HG03097 (cell line): ENCODE measurements around the gene ANO4.
"Not testable (repeated sequence)": the region's sequence is repeated elsewhere in the genome, so short reads cannot be mapped to it uniquely, and the experiment has no call there.

Experiments used
- ATAC-seq: cut with Tn5 transposase; IDR thresholded peaks from one replicate; pipeline ENCODE4 v1.9.1; 2021; ENCODE audit not compliant: unreplicated experiment, low FRiP score

Gene ANO4

GRCh38 chr12:100984796-100985195 lies 190.2 kb downstream of the ANO4 start:
- no peak for ATAC-seq

GRCh38 chr12:100986595-100987547 lies 192.3 kb downstream of the ANO4 start:
- ATAC-seq = no peak

GRCh38 chr12:100987552-100988521 lies 193.3 kb downstream of the ANO4 start:
- peak; percentile 97 for ATAC-seq

DNA sequence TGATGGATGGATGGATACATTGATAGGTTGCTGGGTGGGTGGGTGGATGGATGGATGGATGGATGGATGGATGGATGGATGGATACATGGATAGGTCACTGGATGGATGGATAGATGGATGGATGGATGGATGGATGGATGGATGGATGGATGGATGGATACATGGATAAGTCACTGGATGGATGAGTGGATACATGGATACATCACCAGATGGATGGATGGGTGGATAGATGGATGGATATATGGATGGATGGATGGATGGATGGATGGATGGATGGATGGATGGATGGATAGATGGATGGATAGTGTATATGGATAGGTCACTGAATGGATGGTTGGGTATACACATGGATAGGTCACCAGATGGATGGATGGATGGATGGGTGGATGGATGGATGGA lies 194.9 kb downstream of the ANO4 start:
- ATAC-seq = not testable (repeated sequence)

DNA sequence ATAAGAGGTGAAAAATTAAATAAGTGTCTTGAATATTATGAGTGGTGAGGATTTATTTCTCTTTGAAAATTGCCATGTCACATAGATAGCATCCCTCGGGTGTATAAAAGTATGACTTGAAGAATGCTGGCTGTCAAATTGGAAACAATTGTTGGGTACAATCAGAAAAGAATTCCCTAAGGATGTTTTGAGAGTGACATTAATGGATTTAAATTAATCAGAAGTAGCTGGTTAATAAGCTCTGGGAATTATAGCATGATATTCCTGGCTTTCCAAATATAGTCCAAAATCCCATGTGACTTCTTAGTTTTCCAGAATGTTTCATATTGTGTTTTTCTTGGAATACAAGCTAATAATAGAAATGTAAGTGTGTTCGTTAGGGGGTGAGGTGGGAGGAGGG lies 196.5 kb downstream of the ANO4 start:
- no peak for ATAC-seq

GRCh38 chr12:100992194-100992593 lies 197.6 kb downstream of the ANO4 start:
- ATAC-seq = no peak

GRCh38 chr12:100993916-100994450 lies 199.4 kb downstream of the ANO4 start:
- no peak for ATAC-seq

- no peak for ATAC-seq
Observed at GRCh38 chr12:100995201-100995600, 200.6 kb downstream of the ANO4 start.

DNA sequence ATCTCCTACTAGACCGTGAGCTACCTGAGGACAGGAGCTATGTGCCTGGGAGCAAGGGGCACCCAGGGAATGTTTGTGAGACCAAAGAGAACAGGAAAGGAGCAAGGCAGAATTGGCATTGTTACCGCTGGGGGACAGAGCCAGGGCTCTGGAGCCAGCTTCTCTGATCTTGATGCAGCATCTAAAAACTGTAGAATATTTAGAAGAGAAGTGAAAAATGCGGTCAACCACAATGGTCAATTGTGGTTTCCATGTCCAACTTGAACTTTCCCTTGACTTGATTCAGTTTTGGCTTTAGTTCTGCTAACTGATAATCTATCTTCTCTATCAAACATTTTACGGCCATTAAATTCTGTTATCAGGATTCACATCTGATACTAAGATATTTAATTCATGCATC lies 201.2 kb downstream of the ANO4 start:
- ATAC-seq = no peak

DNA sequence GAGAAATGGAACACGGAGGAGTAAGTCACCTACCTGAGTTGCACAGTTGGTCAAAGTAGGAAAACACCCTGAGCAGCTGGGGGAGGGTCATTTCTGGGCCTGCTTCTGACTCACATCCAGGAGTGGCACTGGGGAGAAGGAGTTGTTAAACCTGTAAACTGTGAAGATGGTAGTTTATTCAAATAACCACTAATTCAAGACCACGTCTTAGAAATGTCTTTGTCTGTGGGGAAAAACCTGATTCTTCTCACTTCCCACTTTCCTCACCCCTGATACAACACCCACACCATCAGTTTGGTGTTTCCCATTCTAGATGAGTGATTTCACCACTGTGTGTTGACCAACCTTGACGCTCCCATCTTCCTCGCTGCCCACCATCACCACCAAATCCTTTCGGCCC lies 207.1 kb downstream of the ANO4 start:
- ATAC-seq = no peak

DNA sequence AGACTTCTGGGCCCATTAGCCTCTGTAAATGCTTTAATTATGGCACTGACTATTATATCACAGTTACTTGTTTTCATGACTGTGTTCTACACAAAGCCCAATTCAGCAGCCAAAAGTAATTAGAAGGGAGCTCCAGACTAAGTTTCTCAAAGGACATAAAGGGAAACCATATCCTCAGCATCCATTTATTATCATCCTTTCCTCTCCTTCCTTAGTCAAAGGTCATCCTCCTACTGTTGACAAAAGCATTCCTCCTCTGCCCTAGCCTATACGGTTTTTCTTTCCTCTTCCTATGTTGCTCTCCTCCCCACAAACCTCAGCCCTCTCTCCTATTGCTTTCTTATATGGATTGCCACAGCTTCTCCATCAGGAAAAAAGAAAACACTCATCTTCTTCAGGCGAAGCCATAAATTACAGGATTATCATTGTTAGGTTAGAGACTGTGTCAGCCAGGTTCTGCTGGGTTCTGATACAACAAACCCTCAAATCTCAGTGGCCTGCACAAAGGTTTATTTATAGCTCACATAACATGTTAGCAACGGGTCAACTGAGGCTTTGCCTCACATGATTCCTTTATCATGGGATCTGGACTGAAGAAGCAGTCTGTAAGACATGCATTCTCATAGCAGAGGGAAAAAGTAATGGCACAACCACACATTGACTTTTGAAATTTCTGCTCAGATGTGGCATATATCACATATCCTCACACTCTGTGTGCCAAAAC lies 208.3 kb downstream of the ANO4 start:
- no peak for ATAC-seq

DNA sequence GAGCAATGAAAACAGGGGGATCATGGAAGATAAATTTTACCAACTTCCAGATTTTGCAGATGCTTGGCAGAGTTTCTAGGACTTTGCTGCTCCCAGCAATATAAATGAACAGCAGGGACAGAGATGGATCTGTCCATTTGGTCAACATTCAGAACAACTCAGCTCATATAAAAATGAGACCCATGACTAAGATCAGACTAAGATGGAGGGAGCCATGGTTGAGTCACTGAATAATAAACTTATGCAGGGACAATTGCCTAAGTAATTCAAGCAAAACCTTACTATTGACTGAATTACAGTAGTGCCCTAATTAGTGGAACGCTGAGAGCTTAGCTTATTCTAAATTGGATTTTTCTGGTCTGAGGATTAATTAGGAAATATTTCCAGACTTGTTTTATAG lies 210.3 kb downstream of the ANO4 start:
- no peak for ATAC-seq

- ATAC-seq = no peak
Observed at GRCh38 chr12:101009274-101009673, 214.7 kb downstream of the ANO4 start.

DNA sequence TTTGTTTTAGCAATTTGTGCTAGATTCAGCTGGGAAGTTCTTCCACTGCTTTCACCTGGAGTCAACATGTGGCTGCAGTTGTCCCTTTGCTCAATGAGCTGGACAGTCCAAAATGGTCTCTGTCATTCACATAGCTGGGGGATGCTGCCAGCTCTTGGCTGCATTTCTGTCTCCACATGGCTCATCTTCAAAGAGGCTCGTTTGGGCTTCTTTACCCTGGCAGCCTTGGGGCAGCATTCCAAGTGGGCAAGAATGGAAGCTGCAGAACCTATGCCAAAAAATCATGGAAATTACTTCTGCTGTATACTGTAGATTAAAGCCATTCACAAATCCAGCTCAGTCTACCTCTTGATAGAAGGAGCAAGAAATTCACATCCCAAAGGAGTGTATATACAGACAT lies 216.3 kb downstream of the ANO4 start:
- ATAC-seq = no peak

DNA sequence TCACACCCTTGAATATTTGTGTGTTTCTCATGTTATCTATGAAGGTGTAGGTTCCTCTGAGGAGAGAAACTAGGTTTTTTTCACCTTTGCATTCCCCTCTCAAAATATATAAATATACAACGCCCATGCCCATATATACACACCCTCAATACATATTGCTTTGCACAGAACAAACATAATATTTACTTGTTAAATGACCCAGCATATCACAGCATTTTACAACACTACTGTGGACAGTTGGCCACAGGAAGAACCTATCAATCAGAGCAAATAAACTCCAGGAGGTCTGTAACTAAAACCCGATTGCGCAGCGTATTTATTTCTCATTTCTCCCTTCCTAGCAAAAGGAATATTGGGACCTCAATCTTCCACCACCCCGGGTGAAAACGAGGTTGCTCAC lies 219.4 kb downstream of the ANO4 start:
- no peak for ATAC-seq

DNA sequence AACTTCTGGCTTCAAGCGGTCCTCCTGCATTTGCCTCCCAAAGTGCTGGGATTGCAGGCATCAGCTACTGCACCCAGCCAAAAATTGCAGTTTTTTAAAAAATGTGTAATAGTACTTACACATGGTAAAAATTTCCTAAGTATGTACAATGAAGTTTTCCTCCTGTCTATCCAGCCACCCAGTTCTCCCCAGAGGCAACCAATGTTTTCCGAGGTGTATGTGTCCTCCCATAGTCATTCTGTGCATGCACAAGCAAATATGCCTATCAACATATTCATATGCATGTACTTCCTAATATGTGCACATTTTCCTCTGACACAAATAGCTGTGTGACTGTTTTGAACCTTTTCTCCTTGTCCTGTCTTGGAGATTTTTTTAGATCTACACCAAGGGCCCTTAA lies 220.5 kb downstream of the ANO4 start:
- no peak for ATAC-seq

- ATAC-seq = no peak
Observed at GRCh38 chr12:101018540-101018939, 224.0 kb downstream of the ANO4 start.

DNA sequence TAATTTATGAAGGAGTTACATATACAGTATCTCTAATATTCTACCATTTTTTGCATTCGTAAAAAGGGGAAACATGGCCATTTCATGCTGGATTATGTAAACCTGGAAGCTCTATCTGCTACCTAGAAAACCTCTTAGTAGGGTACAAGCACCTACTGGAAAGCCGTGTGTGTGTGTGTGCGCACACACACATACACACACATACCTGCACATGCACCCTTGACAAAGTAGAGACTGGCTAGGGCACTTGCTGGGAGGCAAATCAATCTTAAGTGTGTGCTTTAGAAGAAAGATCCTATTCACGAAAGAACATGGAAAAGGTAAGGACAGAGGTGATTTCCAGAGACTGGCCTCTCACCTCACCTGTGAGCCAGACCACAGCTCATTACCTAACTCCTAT lies 224.6 kb downstream of the ANO4 start:
- ATAC-seq = no peak

DNA sequence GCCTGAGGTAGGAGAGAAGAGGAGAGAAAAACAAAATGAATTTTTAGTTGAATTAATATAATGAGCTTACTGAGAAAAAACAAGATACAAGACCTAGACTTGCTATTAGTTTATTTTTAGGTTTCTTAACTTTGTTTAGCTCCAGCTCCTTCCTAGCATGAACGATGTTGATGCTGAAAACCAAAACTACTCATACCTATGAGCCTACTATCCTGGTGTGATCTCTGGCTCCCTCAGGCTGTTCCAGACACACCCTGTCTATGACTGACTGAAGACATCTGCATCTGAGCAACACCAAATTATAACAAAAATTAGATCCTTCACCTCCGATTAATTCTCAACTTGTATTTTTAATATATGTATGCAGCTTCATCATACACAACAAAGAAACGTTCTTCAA lies 225.1 kb downstream of the ANO4 start:
- no peak for ATAC-seq

- no peak for ATAC-seq
Observed at GRCh38 chr12:101021442-101021841, 226.9 kb downstream of the ANO4 start.
